Stimulated activated CD4-positive, alpha-beta T cell treated with anti-CD3 and anti-CD28 coated beads, Interleukin-1b, Interleukin-23, amount 100 ng/mL, for 4 hours (primary cell): Measurements from ENCODE around the gene FZR1.
"Not testable (repeated sequence)": the region's sequence is repeated elsewhere in the genome, so short reads cannot be mapped to it uniquely, and the experiment has no call there.

Experiments used
- DNase-seq, 2 donors: peaks; one replicate each; pipeline ENCODE4 v3.0.0-alpha.2; 2020; ENCODE audit warnings: low read depth in 2 of 2

FZR1 gene

GRCh38 chr19:3496392-3497273 is 9.5 kb upstream of the FZR1 start:
- DNase-seq: no peak

GRCh38 chr19:3497757-3498520 is 8.2 kb upstream of the FZR1 start:
- DNase-seq: no peak

- DNase-seq: no peak
Measured at GRCh38 chr19:3499738-3500428, 6.2 kb upstream of the FZR1 start.

- peak; percentile 92 to 93 for DNase-seq
Measured at GRCh38 chr19:3500429-3501101, 5.5 kb upstream of the FZR1 start, which contains the start of gene DOHH. Gene DOHH (minus strand): TSS chr19:3500674. CDS start chr19:3496814, 3,860 bp downstream.

GRCh38 chr19:3501780-3502179 is 4.3 kb upstream of the FZR1 start:
- DNase-seq: no peak

GRCh38 chr19:3503036-3503572 is 3.0 kb upstream of the FZR1 start:
- DNase-seq: no peak

GRCh38 chr19:3504735-3505134 is 1.4 kb upstream of the FZR1 start:
- DNase-seq: no peak

GRCh38 chr19:3506384-3507340 is 551 bp downstream of the FZR1 start:
- DNase-seq: peak in 1 of 2 donors; percentile 12

GRCh38 chr19:3507371-3508120 is 1.4 kb downstream of the FZR1 start:
- peak in 1 of 2 donors; percentile 34 for DNase-seq

GRCh38 chr19:3508121-3508661 is 2.1 kb downstream of the FZR1 start:
- DNase-seq: not testable (repeated sequence)

- DNase-seq: no peak
Measured at GRCh38 chr19:3508771-3509535, 2.8 kb downstream of the FZR1 start.

GRCh38 chr19:3509566-3509989 is 3.5 kb downstream of the FZR1 start:
- DNase-seq: no peak

- DNase-seq: no peak
Measured at GRCh38 chr19:3510727-3511126, 4.6 kb downstream of the FZR1 start.

GRCh38 chr19:3511506-3512251 is 5.6 kb downstream of the FZR1 start:
- no peak for DNase-seq

GRCh38 chr19:3512562-3513228 is 6.6 kb downstream of the FZR1 start:
- DNase-seq: no peak

- DNase-seq: no peak
Measured at GRCh38 chr19:3513229-3514140, 7.4 kb downstream of the FZR1 start.
